ENCODE measurements around the gene KDSR. TPM values are rescaled to one million over a fixed set of nuclear protein-coding genes. Genes with fewer than 3 reads are reported as not detected.
A peak's percentile ranks its signal among the peaks of the same experiment; 100 is the strongest.

The KDSR gene
- total RNA-seq, 2 donors from 2014 or later = 94.8 to 140 TPM

DNA sequence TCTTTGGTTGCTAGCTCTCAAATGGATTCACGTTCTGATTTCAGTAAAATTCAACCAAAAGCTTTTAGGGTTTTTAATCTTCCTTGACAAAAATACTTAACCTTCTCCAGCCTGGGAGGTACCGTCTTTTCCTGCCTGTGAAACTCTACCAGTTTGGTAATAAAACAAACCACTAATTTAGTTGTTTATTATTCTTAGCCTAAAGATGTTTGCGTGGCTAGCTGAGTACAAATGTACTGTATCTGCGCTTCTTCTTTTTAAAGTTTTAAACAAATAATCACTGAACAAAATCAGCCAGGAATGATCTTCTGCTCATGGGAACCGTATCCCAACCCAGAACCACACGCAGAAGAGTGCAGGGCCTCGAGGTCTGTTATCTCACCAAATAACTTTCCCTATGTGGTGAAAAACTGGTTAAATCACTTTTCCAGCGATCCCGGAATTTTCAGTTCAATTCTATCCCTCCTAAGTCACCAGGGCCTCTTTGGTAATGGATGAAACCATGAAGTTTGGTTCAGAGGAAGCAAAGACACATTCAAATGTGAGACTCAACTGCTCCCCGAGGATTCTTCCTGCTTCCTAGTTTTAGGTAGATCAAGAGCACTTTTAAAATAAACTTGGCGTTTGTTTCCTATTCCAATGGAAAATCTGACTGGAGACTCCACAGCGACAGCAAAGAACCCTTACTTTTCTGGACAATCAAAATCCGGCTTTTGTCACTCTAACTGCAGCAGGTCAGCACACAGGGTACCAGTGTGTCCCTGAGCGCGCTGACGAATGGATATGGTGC, 83.5 kb downstream of the KDSR start:
- no peaks in the 10 kb centered on the region for H3K27me3 Mint-ChIP-seq
- H3K4me3 Mint-ChIP-seq = no peak overlapping the region
- H3K9me3 Mint-ChIP-seq = no peaks in the 10 kb centered on the region
- peak overlapping the region; percentile 39 for H3K27ac Mint-ChIP-seq
- ATAC-seq (replicated peaks) = no peak
- H3K4me1 Mint-ChIP-seq = peaks cover 41% of the 10 kb centered on the region
- H3K36me3 Mint-ChIP-seq (ENCODE audit: low read depth) = no peaks in the 10 kb centered on the region

GRCh38 chr18:63282793-63283192, 84.2 kb downstream of the KDSR start:
- Mint-ChIP-seq H3K36me3 (ENCODE audit: low read depth) (no peaks in the 10 kb centered on the region), H3K27me3 (no peaks in the 10 kb centered on the region), H3K27ac (no peak overlapping the region), H3K4me3 (no peak overlapping the region), H3K4me1 (peaks cover 48% of the 10 kb centered on the region), H3K9me3 (no peaks in the 10 kb centered on the region)
- no peak for ATAC-seq (replicated peaks)

Other genes starting within 250 kb of the KDSR start
- gene BCL2, start 47.4 kb downstream of the KDSR start, total RNA-seq = 100 to 1,000 TPM in 1 of 2 donors, 10 to 100 TPM in 1; 95.4 to 269 TPM
- gene VPS4B, start 55.3 kb upstream of the KDSR start, total RNA-seq = 10 to 100 TPM; 63.8 to 72.3 TPM
- gene SERPINB5, start 109.8 kb upstream of the KDSR start, total RNA-seq = not detected
- not detected for gene SERPINB12, start 175.2 kb upstream of the KDSR start, total RNA-seq
- gene SERPINB13, start 220.1 kb upstream of the KDSR start, total RNA-seq = not detected

Measured in activated T-helper 17 cell treated with anti-CD3 and anti-CD28 coated beads, Interleukin-2, amount 50 U/mL, for 72 hours (primary cell).